ENCODE results near the gene JTB. TPM values are rescaled to one million over a fixed set of nuclear protein-coding genes. Genes with fewer than 3 reads are reported as not detected.
"Not testable (repeated sequence)": the region's sequence is repeated elsewhere in the genome, so short reads cannot be mapped to it uniquely, and the experiment has no call there.

JTB gene
- total RNA-seq: 160 TPM

- Histone ChIP-seq H3K4me3 (ENCODE audit: low read length) (peak within 1 kb of the TSS; percentile 91), H3K9me3 (ENCODE audit: low read depth, low read length) (no peaks in the 10 kb centered on the region), H3K4me1 (ENCODE audit: insufficient read depth, low read length) (peaks cover 28% of the 10 kb centered on the region), H3K27me3 (ENCODE audit: insufficient read depth, low read length) (no peaks in the 10 kb centered on the region)
These were observed at the start of gene JTB for GRCh38 chr1:153977250-153978240. Gene JTB (minus strand): TSS chr1:153977674. CDS start chr1:153977252, 422 bp downstream.

- Histone ChIP-seq H3K27me3 (ENCODE audit: insufficient read depth, low read length) (no peaks in the 10 kb centered on the region), H3K4me3 (ENCODE audit: low read length) (no peak overlapping the region), H3K4me1 (ENCODE audit: insufficient read depth, low read length) (no peaks in the 10 kb centered on the region), H3K9me3 (ENCODE audit: low read depth, low read length) (no peaks in the 10 kb centered on the region)
These were observed 42.5 kb upstream of the JTB start for GRCh38 chr1:154019940-154020339.

GRCh38 chr1:154019269-154019668 lies 41.8 kb upstream of the JTB start:
- no peaks in the 10 kb centered on the region for H3K4me1 ChIP-seq (ENCODE audit: insufficient read depth, low read length)
- H3K4me3 ChIP-seq (ENCODE audit: low read length): no peak overlapping the region
- no peaks in the 10 kb centered on the region for H3K27me3 ChIP-seq (ENCODE audit: insufficient read depth, low read length)
- H3K9me3 ChIP-seq (ENCODE audit: low read depth, low read length): no peaks in the 10 kb centered on the region

GRCh38 chr1:154014154-154014907 lies 36.9 kb upstream of the JTB start:
- no peaks in the 10 kb centered on the region for H3K27me3 ChIP-seq (ENCODE audit: insufficient read depth, low read length)
- H3K4me1 ChIP-seq (ENCODE audit: insufficient read depth, low read length): no peaks in the 10 kb centered on the region
- H3K4me3 ChIP-seq (ENCODE audit: low read length): no peak overlapping the region
- H3K9me3 ChIP-seq (ENCODE audit: low read depth, low read length): no peaks in the 10 kb centered on the region

GRCh38 chr1:154012543-154012942 lies 35.1 kb upstream of the JTB start:
- H3K4me1 ChIP-seq (ENCODE audit: insufficient read depth, low read length); H3K27me3 ChIP-seq (ENCODE audit: insufficient read depth, low read length); H3K4me3 ChIP-seq (ENCODE audit: low read length); H3K9me3 ChIP-seq (ENCODE audit: low read depth, low read length): not testable (repeated sequence)

GRCh38 chr1:154012129-154012528 lies 34.7 kb upstream of the JTB start:
- H3K9me3 ChIP-seq (ENCODE audit: low read depth, low read length): no peaks in the 10 kb centered on the region
- no peaks in the 10 kb centered on the region for H3K27me3 ChIP-seq (ENCODE audit: insufficient read depth, low read length)
- H3K4me1 ChIP-seq (ENCODE audit: insufficient read depth, low read length): no peaks in the 10 kb centered on the region
- no peak overlapping the region for H3K4me3 ChIP-seq (ENCODE audit: low read length)

- H3K4me1 ChIP-seq (ENCODE audit: insufficient read depth, low read length): no peaks in the 10 kb centered on the region
- no peaks in the 10 kb centered on the region for H3K27me3 ChIP-seq (ENCODE audit: insufficient read depth, low read length)
- no peaks in the 10 kb centered on the region for H3K9me3 ChIP-seq (ENCODE audit: low read depth, low read length)
- no peak overlapping the region for H3K4me3 ChIP-seq (ENCODE audit: low read length)
These were observed 28.7 kb upstream of the JTB start for GRCh38 chr1:154006136-154006535.

GRCh38 chr1:154000420-154000819 lies 22.9 kb upstream of the JTB start:
- Histone ChIP-seq H3K4me3 (ENCODE audit: low read length) (no peak overlapping the region), H3K9me3 (ENCODE audit: low read depth, low read length) (no peaks in the 10 kb centered on the region), H3K4me1 (ENCODE audit: insufficient read depth, low read length) (no peaks in the 10 kb centered on the region), H3K27me3 (ENCODE audit: insufficient read depth, low read length) (no peaks in the 10 kb centered on the region)

- H3K27me3 ChIP-seq (ENCODE audit: insufficient read depth, low read length); H3K4me3 ChIP-seq (ENCODE audit: low read length): not testable (repeated sequence)
- peaks cover 21% of the 10 kb centered on the region for H3K4me1 ChIP-seq (ENCODE audit: insufficient read depth, low read length)
These were observed 19.4 kb upstream of the JTB start for GRCh38 chr1:153996882-153997281.

GRCh38 chr1:153995640-153996039 lies 18.2 kb upstream of the JTB start:
- H3K4me3 ChIP-seq (ENCODE audit: low read length): no peak overlapping the region
- H3K4me1 ChIP-seq (ENCODE audit: insufficient read depth, low read length): peaks cover 29% of the 10 kb centered on the region
- H3K9me3 ChIP-seq (ENCODE audit: low read depth, low read length): no peaks in the 10 kb centered on the region
- no peaks in the 10 kb centered on the region for H3K27me3 ChIP-seq (ENCODE audit: insufficient read depth, low read length)

More at GRCh38 chr1:153996882-153997281, 19.4 kb upstream of the JTB start:
- not testable (repeated sequence) for H3K9me3 ChIP-seq (ENCODE audit: low read depth, low read length)

GRCh38 chr1:153995202-153995601 lies 17.7 kb upstream of the JTB start:
- H3K27me3 ChIP-seq (ENCODE audit: insufficient read depth, low read length): no peaks in the 10 kb centered on the region
- H3K4me1 ChIP-seq (ENCODE audit: insufficient read depth, low read length): peaks cover 30% of the 10 kb centered on the region
- H3K4me3 ChIP-seq (ENCODE audit: low read length): no peak overlapping the region
- no peaks in the 10 kb centered on the region for H3K9me3 ChIP-seq (ENCODE audit: low read depth, low read length)

GRCh38 chr1:153991806-153992205 lies 14.3 kb upstream of the JTB start:
- peaks cover 40% of the 10 kb centered on the region for H3K4me1 ChIP-seq (ENCODE audit: insufficient read depth, low read length)

GRCh38 chr1:153991151-153991630 lies 13.7 kb upstream of the JTB start:
- Histone ChIP-seq H3K4me3 (ENCODE audit: low read length) (peak overlapping the region; percentile 97), H3K4me1 (ENCODE audit: insufficient read depth, low read length) (peaks cover 46% of the 10 kb centered on the region), H3K27me3 (ENCODE audit: insufficient read depth, low read length) (no peaks in the 10 kb centered on the region), H3K9me3 (ENCODE audit: low read depth, low read length) (no peaks in the 10 kb centered on the region)

More at GRCh38 chr1:153991806-153992205, 14.3 kb upstream of the JTB start:
- Histone ChIP-seq H3K9me3 (ENCODE audit: low read depth, low read length) (no peaks in the 10 kb centered on the region), H3K4me3 (ENCODE audit: low read length) (peak overlapping the region; percentile 97), H3K27me3 (ENCODE audit: insufficient read depth, low read length) (no peaks in the 10 kb centered on the region)

GRCh38 chr1:153990468-153991150 lies 13.1 kb upstream of the JTB start, which contains the start of gene RPS27:
Gene RPS27 (plus strand): TSS chr1:153990762. CDS start chr1:153990797, 35 bp downstream.
- peak within 1 kb of the TSS; percentile 97 for H3K4me3 ChIP-seq (ENCODE audit: low read length)
- H3K27me3 ChIP-seq (ENCODE audit: insufficient read depth, low read length): no peaks in the 10 kb centered on the region
- H3K9me3 ChIP-seq (ENCODE audit: low read depth, low read length): no peaks in the 10 kb centered on the region
- peaks cover 49% of the 10 kb centered on the region for H3K4me1 ChIP-seq (ENCODE audit: insufficient read depth, low read length)

Data from mononuclear cell (primary cell).